Measurements from ENCODE around the gene SCAMP3. TPM values are rescaled to one million over a fixed set of nuclear protein-coding genes. Genes with fewer than 3 reads are reported as not detected.
"Not testable (repeated sequence)": the region's sequence is repeated elsewhere in the genome, so short reads cannot be mapped to it uniquely, and the experiment has no call there.

SCAMP3 gene
- total RNA-seq, 3 donors from 2014 or later: 64.9 to 72.0 (median 68.3) TPM

- Histone ChIP-seq H3K27ac (peak overlapping the region; percentile 8 to 41), H3K36me3 (no peaks in the 10 kb centered on the region), H3K27me3 (no peaks in the 10 kb centered on the region), H3K4me1 (peaks cover 7 to 10% of the 10 kb centered on the region in 2 donors), H3K4me3 (peak overlapping the region; percentile 20 to 52 (median 27)), H3K9me3 (no peaks in the 10 kb centered on the region)
- TF ChIP-seq CTCF (IDR thresholded peaks at IDR 0.05) (peak; percentile 98 to 99 (median 98)), POLR2A (IDR thresholded peaks at IDR 0.05) (no peak), POLR2AphosphoS5 (IDR thresholded peaks at IDR 0.05) (peak in 2 of 3 donors; percentile 24 to 66)
- intact Hi-C loops (cut with DNase I; ENCODE audit: low total_unique reads): loop anchor here (5.0 kb wide), 1 partner anchor 71 kb away; the partner anchor contains the start of gene RUSC1
- peak; percentile 86 to 92 for DNase-seq (ENCODE audit: low spot score in 2 of 2)
These were observed 11.3 kb downstream of the SCAMP3 start for GRCh38 chr1:155250633-155251449.

GRCh38 chr1:155250246-155250632 lies 11.9 kb downstream of the SCAMP3 start:
- H3K4me3 ChIP-seq: peak overlapping the region; percentile 20 to 52 (median 27)
- intact Hi-C loops (cut with DNase I; ENCODE audit: low total_unique reads): loop anchor here (5.0 kb wide), 1 partner anchor 72 kb away; the partner anchor contains the start of gene RUSC1
- H3K4me1 ChIP-seq: peaks cover 7 to 10% of the 10 kb centered on the region in 2 donors
- no peaks in the 10 kb centered on the region for H3K9me3 ChIP-seq
- no peaks in the 10 kb centered on the region for H3K36me3 ChIP-seq
- no peaks in the 10 kb centered on the region for H3K27me3 ChIP-seq
- DNase-seq (ENCODE audit: low spot score in 2 of 2): no peak
- no peak for TF ChIP-seq POLR2AphosphoS5 (IDR thresholded peaks at IDR 0.05)
- TF ChIP-seq CTCF (IDR thresholded peaks at IDR 0.05): no peak
- no peak for TF ChIP-seq POLR2A (IDR thresholded peaks at IDR 0.05)
- H3K27ac ChIP-seq: peak overlapping the region; percentile 8 to 40

- TF ChIP-seq POLR2AphosphoS5 (IDR thresholded peaks at IDR 0.05) (no peak), POLR2A (IDR thresholded peaks at IDR 0.05) (no peak), CTCF (IDR thresholded peaks at IDR 0.05) (no peak)
- Histone ChIP-seq H3K27ac (no peak overlapping the region), H3K27me3 (peaks cover 0 to 3% of the 10 kb centered on the region in 2 donors), H3K36me3 (no peaks in the 10 kb centered on the region), H3K9me3 (no peaks in the 10 kb centered on the region), H3K4me3 (no peak overlapping the region), H3K4me1 (peaks cover 0 to 5% of the 10 kb centered on the region in 2 donors)
- intact Hi-C loops (cut with DNase I; ENCODE audit: low total_unique reads): no loop called here
- no peak for DNase-seq (ENCODE audit: low spot score in 2 of 2)
These were observed 14.2 kb downstream of the SCAMP3 start for GRCh38 chr1:155247667-155248553.

- H3K27me3 ChIP-seq; H3K9me3 ChIP-seq; H3K4me3 ChIP-seq; H3K4me1 ChIP-seq; DNase-seq (ENCODE audit: low spot score in 2 of 2); intact Hi-C loops (cut with DNase I; ENCODE audit: low total_unique reads); H3K36me3 ChIP-seq; H3K27ac ChIP-seq: not testable (repeated sequence)
These were observed 15.4 kb downstream of the SCAMP3 start for GRCh38 chr1:155246796-155247195.

- Histone ChIP-seq H3K9me3 (no peaks in the 10 kb centered on the region), H3K36me3 (no peaks in the 10 kb centered on the region), H3K27me3 (peaks cover 0 to 3% of the 10 kb centered on the region in 2 donors), H3K4me3 (peak overlapping the region; percentile 49 to 80 (median 70)), H3K4me1 (peaks cover 0 to 5% of the 10 kb centered on the region in 2 donors), H3K27ac (peak overlapping the region; percentile 86 to 95)
- intact Hi-C loops (cut with DNase I; ENCODE audit: low total_unique reads): no loop called here
- TF ChIP-seq POLR2A (IDR thresholded peaks at IDR 0.05) (no peak), CTCF (IDR thresholded peaks at IDR 0.05) (no peak), POLR2AphosphoS5 (IDR thresholded peaks at IDR 0.05) (no peak)
- no peak for DNase-seq (ENCODE audit: low spot score in 2 of 2)
These were observed 17.0 kb downstream of the SCAMP3 start for GRCh38 chr1:155245163-155245524.
